HEK293 (cell line): ENCODE results near the gene NAALADL2.
A peak's percentile ranks its signal among the peaks of the same experiment; 100 is the strongest.

Source experiments
- CTCF ChIA-PET: fragments of 350-600 bp; formaldehyde crosslinking; extraction: SDS; loops from one replicate; lab custom pipeline; 2021; ENCODE audit warnings: antibody characterized with exemption; lab: Yijun Ruan, JAX
- POLR2A ChIA-PET: fragments of 300-600 bp; formaldehyde crosslinking; extraction: SDS; loops from one replicate; lab custom pipeline; 2020; ENCODE audit warnings: antibody characterized with exemption, inconsistent platforms; lab: Yijun Ruan, JAX
- H3K27ac ChIP-seq: fragments of 200-500 bp; sonication (Bioruptor generic); 2 replicates; pipeline ENCODE4 v1.5.1; 2014; ENCODE audit warnings: low read depth, low read length, control low read depth, inconsistent platforms; ENCODE audit errors: extremely low read depth
- H3K36me3 ChIP-seq, 2 experiments: fragments of 200-500 bp in 1 of 2; sonication (Bioruptor generic) in 1 of 2; 1 replicate in 1 of 2; 2 replicates in 1 of 2; pipeline ENCODE4 v1.5.1; 2014 to 2017; ENCODE audit warnings: inconsistent platforms in 2 of 2, low read length in 2 of 2; ENCODE audit not compliant: control insufficient read depth in 2 of 2, insufficient read depth in 1 of 2
- H3K4me1 ChIP-seq: fragments of 200-500 bp; sonication (Bioruptor generic); 2 replicates; pipeline ENCODE4 v1.5.1; 2014; ENCODE audit warnings: mild to moderate bottlenecking, low read length, inconsistent platforms; ENCODE audit not compliant: control insufficient read depth, insufficient read depth
- H3K4me3 ChIP-seq: 2 replicates; pipeline ENCODE4 v1.5.1; 2011; ENCODE audit warnings: low read depth, mild to moderate bottlenecking, control low read depth, low read length, moderate library complexity
- H3K9me3 ChIP-seq: fragments of 200-500 bp; sonication (Bioruptor generic); 2 replicates; pipeline ENCODE4 v1.5.1; 2014; ENCODE audit warnings: low read depth, low read length, inconsistent platforms; ENCODE audit not compliant: control insufficient read depth, insufficient read depth
- ATF2 ChIP-seq: fragments of 450-650 bp; formaldehyde crosslinking; IDR thresholded peaks from 2 replicates; pipeline ENCODE4 v1.5.1; 2016; ENCODE audit warnings: missing biosample characterization, missing genetic modification characterization, low read depth
- BCL11A ChIP-seq: fragments of 450-650 bp; formaldehyde crosslinking; IDR thresholded peaks from 2 replicates; pipeline ENCODE4 v1.5.1; 2016; ENCODE audit warnings: low read depth, missing biosample characterization, missing genetic modification characterization
- GLI2 ChIP-seq: fragments of 450-650 bp; formaldehyde crosslinking; IDR thresholded peaks from 2 replicates; pipeline ENCODE4; 2017; ENCODE audit warnings: missing biosample characterization, missing genetic modification characterization, low read depth, borderline replicate concordance
- GLI4 ChIP-seq: fragments of 450-650 bp; formaldehyde crosslinking; IDR thresholded peaks from 2 replicates; pipeline ENCODE4 v1.5.1; 2016; ENCODE audit warnings: missing biosample characterization, missing genetic modification characterization
- IKZF3 ChIP-seq: fragments of 450-650 bp; IDR thresholded peaks from 2 replicates; pipeline ENCODE4 v1.5.0; 2018; ENCODE audit warnings: missing biosample characterization, mild to moderate bottlenecking, missing genetic modification characterization, moderate library complexity
- PBX3 ChIP-seq: sonication (generic); formaldehyde crosslinking; IDR thresholded peaks from 2 replicates; pipeline ENCODE4 v1.8.1; 2022; ENCODE audit warnings: mild to moderate bottlenecking, moderate library complexity, missing genetic modification reagents
- SCRT2 ChIP-seq: fragments of 450-650 bp; formaldehyde crosslinking; IDR thresholded peaks from 2 replicates; pipeline ENCODE4 v1.5.1; 2016; ENCODE audit warnings: missing biosample characterization, missing genetic modification characterization
- SP7 ChIP-seq: fragments of 450-650 bp; formaldehyde crosslinking; IDR thresholded peaks from 2 replicates; pipeline ENCODE4 v1.5.1; 2016; ENCODE audit warnings: missing biosample characterization, missing genetic modification characterization
- TRIM28 ChIP-seq: IDR thresholded peaks from 2 replicates; pipeline ENCODE4 v1.6.1; 2011; ENCODE audit warnings: low read length, control low read depth, borderline replicate concordance
- YY2 ChIP-seq: fragments of 450-650 bp; formaldehyde crosslinking; IDR thresholded peaks from 2 replicates; pipeline ENCODE4 v1.5.1; 2016; ENCODE audit warnings: missing biosample characterization, missing genetic modification characterization
- ZNF174 ChIP-seq: fragments of 450-650 bp; formaldehyde crosslinking; IDR thresholded peaks from 2 replicates; pipeline ENCODE4 v1.5.0; 2017; ENCODE audit warnings: missing biosample characterization, mild to moderate bottlenecking, missing genetic modification characterization
- ZNF18 ChIP-seq: fragments of 450-650 bp; formaldehyde crosslinking; IDR thresholded peaks from 2 replicates; pipeline ENCODE4 v1.5.1; 2016; ENCODE audit warnings: missing biosample characterization, missing genetic modification characterization
- ZNF19 ChIP-seq: fragments of 450-650 bp; formaldehyde crosslinking; IDR thresholded peaks from 2 replicates; pipeline ENCODE4; 2016; ENCODE audit warnings: missing biosample characterization, missing genetic modification characterization, low read depth
- ZNF221 ChIP-seq: fragments of 450-650 bp; formaldehyde crosslinking; IDR thresholded peaks from 2 replicates; pipeline ENCODE4 v1.5.1; 2017; ENCODE audit warnings: missing biosample characterization, missing genetic modification characterization, borderline replicate concordance
- ZNF362 ChIP-seq: fragments of 450-650 bp; formaldehyde crosslinking; IDR thresholded peaks from 2 replicates; pipeline ENCODE4 v1.5.1; 2016; ENCODE audit warnings: missing biosample characterization, missing genetic modification characterization
- ZNF394 ChIP-seq: fragments of 450-650 bp; formaldehyde crosslinking; IDR thresholded peaks from 2 replicates; pipeline ENCODE4 v1.5.1; 2016; ENCODE audit warnings: missing biosample characterization, missing genetic modification characterization, mild to moderate bottlenecking, moderate library complexity, borderline replicate concordance
- ZNF510 ChIP-seq: fragments of 450-650 bp; formaldehyde crosslinking; IDR thresholded peaks from 2 replicates; pipeline ENCODE4 v1.5.1; 2018; ENCODE audit warnings: mild to moderate bottlenecking, missing genetic modification characterization, missing biosample characterization; ENCODE audit not compliant: insufficient replicate concordance
- ZNF561 ChIP-seq: fragments of 450-650 bp; IDR thresholded peaks from 2 replicates; pipeline ENCODE4 v1.5.1; 2018; ENCODE audit warnings: missing biosample characterization, missing genetic modification characterization, borderline replicate concordance
- ZNF585B ChIP-seq: fragments of 450-650 bp; formaldehyde crosslinking; IDR thresholded peaks from 2 replicates; pipeline ENCODE4 v1.5.1; 2016; ENCODE audit warnings: missing biosample characterization, missing genetic modification characterization
- ZNF621 ChIP-seq: fragments of 450-650 bp; formaldehyde crosslinking; IDR thresholded peaks from 2 replicates; pipeline ENCODE4 v1.5.1; 2017; ENCODE audit warnings: missing biosample characterization, missing genetic modification characterization
- ZNF658 ChIP-seq: fragments of 450-650 bp; formaldehyde crosslinking; IDR thresholded peaks from 2 replicates; pipeline ENCODE4; 2016; ENCODE audit warnings: missing biosample characterization, missing genetic modification characterization
- ZNF837 ChIP-seq: fragments of 450-650 bp; formaldehyde crosslinking; IDR thresholded peaks from 2 replicates; pipeline ENCODE4 v1.5.1; 2016; ENCODE audit warnings: missing biosample characterization, missing genetic modification characterization
- ZSCAN30 ChIP-seq: fragments of 450-650 bp; IDR thresholded peaks from 2 replicates; pipeline ENCODE4 v1.5.1; 2018; ENCODE audit warnings: missing biosample characterization, mild to moderate bottlenecking, missing genetic modification characterization, moderate library complexity

Gene NAALADL2

GRCh38 chr3:175193815-175194518 is 334.8 kb downstream of the NAALADL2 start:
- no peaks in the 10 kb centered on the region for H3K9me3 ChIP-seq
- H3K27ac ChIP-seq: no peak overlapping the region
- ChIA-PET CTCF (no interaction called here), POLR2A (no interaction called here)
- no peaks in the 10 kb centered on the region for H3K4me1 ChIP-seq
- no peaks in the 10 kb centered on the region for H3K36me3 ChIP-seq
- TF ChIP-seq SCRT2 (peak; percentile 50), TRIM28 (no peak), ZSCAN30 (tag by site-specific recombination) (no peak), PBX3 (CRISPR knock-in tag) (no peak), ZNF561 (no peak), ZNF394 (no peak)
- no peak overlapping the region for H3K4me3 ChIP-seq

- H3K9me3 ChIP-seq: no peaks in the 10 kb centered on the region
- CTCF ChIA-PET: interaction anchor here (0.6 kb wide), 1 partner anchor 816 kb away, joined by 3 read pairs; no protein-coding TSS in a partner anchor
- H3K27ac ChIP-seq: no peak overlapping the region
- TF ChIP-seq ZNF658 (tag by site-specific recombination) (no peak), BCL11A (tag by site-specific recombination) (no peak), ZNF585B (tag by site-specific recombination) (no peak), GLI4 (tag by site-specific recombination) (no peak), ZNF837 (tag by site-specific recombination) (no peak), ATF2 (no peak), ZNF18 (tag by site-specific recombination) (no peak), ZNF19 (tag by site-specific recombination) (no peak), SCRT2 (no peak), YY2 (tag by site-specific recombination) (no peak), ZNF510 (tag by site-specific recombination) (no peak), ZNF362 (tag by site-specific recombination) (no peak), SP7 (tag by site-specific recombination) (no peak), IKZF3 (tag by site-specific recombination) (no peak), ZNF621 (tag by site-specific recombination) (no peak), GLI2 (no peak), ZNF221 (tag by site-specific recombination) (no peak), ZNF174 (tag by site-specific recombination) (no peak)
- TF ChIP-seq, all 188 proteins: peak for 0
- POLR2A ChIA-PET: no interaction called here
- no peaks in the 10 kb centered on the region for H3K4me1 ChIP-seq
- H3K36me3 ChIP-seq: no peaks in the 10 kb centered on the region
- H3K4me3 ChIP-seq: no peak overlapping the region
Measured at GRCh38 chr3:175198991-175199783, 340.1 kb downstream of the NAALADL2 start.
